Liver (tissue), 9 donors: Measurements from ENCODE around the gene FAM219A. TPM values are rescaled to one million over a fixed set of nuclear protein-coding genes. Genes with fewer than 3 reads are reported as not detected.
A peak's percentile ranks its signal among the peaks of the same experiment; 100 is the strongest.

Source experiments
- DNase-seq: peaks from one replicate; pipeline ENCODE4 v3.0.0-alpha.2; 2017; ENCODE audit warnings: low spot score
- H3K27ac ChIP-seq, 2 donors: one replicate each; pipeline ENCODE4 v1.7.0; 2013; ENCODE audit warnings: inconsistent platforms in 2 of 2, low read length in 2 of 2, control low read depth in 1 of 2, low read depth in 1 of 2, mild to moderate bottlenecking in 1 of 2
- H3K27me3 ChIP-seq, 4 donors: one replicate each; pipeline versions ENCODE4 v1.6.1 to v1.7.0; 2013; ENCODE audit warnings: low read length in 3 of 4, inconsistent platforms in 1 of 4, mild to moderate bottlenecking in 1 of 4, moderate library complexity in 1 of 4; ENCODE audit not compliant: control insufficient read depth in 4 of 4, insufficient read depth in 4 of 4
- H3K36me3 ChIP-seq, 4 donors: one replicate each; pipeline versions ENCODE4 v1.6.1 to v1.7.0; 2013; ENCODE audit warnings: low read length in 3 of 4, mild to moderate bottlenecking in 3 of 4, low read depth in 1 of 4, moderate library complexity in 1 of 4; ENCODE audit not compliant: control insufficient read depth in 4 of 4, insufficient read depth in 3 of 4
- H3K4me1 ChIP-seq, 4 donors: one replicate each; pipeline versions ENCODE4 v1.6.1 to v1.7.0; 2013; ENCODE audit warnings: low read length in 3 of 4, mild to moderate bottlenecking in 3 of 4, moderate library complexity in 1 of 4; ENCODE audit not compliant: control insufficient read depth in 4 of 4, insufficient read depth in 4 of 4
- H3K4me3 ChIP-seq, 3 donors: one replicate each; pipeline versions ENCODE4 v1.6.1 to v1.7.0; 2013; ENCODE audit warnings: low read length in 3 of 3, control low read depth in 1 of 3, low read depth in 1 of 3, mild to moderate bottlenecking in 1 of 3
- H3K9ac ChIP-seq, 2 donors: one replicate each; pipeline ENCODE4 v1.7.0; 2013; ENCODE audit warnings: low read length in 2 of 2, mild to moderate bottlenecking in 2 of 2, moderate library complexity in 2 of 2, control low read depth in 1 of 2, low read depth in 1 of 2
- H3K9me3 ChIP-seq, 4 donors: one replicate each; pipeline versions ENCODE4 v1.6.1 to v1.7.0; 2013; ENCODE audit warnings: low read length in 3 of 4; ENCODE audit not compliant: control insufficient read depth in 4 of 4
- ATF3 ChIP-seq: IDR thresholded peaks from 2 replicates; pipeline ENCODE4 v1.6.1; 2016; ENCODE audit warnings: antibody characterized with exemption
- CTCF ChIP-seq: fragments of 150-350 bp; IDR thresholded peaks from 2 replicates; pipeline ENCODE4 v1.5.1; 2017; ENCODE audit warnings: improper control_type of control experiment, low read depth, low read length; ENCODE audit not compliant: missing input control
- EGR1 ChIP-seq, 2 donors: IDR thresholded peaks; 2 replicates each; pipeline ENCODE4 v1.6.1; 2016 to 2018; ENCODE audit warnings: antibody characterized with exemption in 2 of 2, low read depth in 2 of 2
- FOXA1 ChIP-seq: IDR thresholded peaks from 2 replicates; pipeline ENCODE4 v1.6.1; 2016; ENCODE audit warnings: antibody characterized with exemption
- HNF4A ChIP-seq, 2 donors: conservative IDR thresholded peaks; 2 replicates each; pipeline ENCODE4 v1.6.1; 2016; ENCODE audit warnings: antibody characterized with exemption in 2 of 2, mild to moderate bottlenecking in 2 of 2
- JUND ChIP-seq, 2 donors: IDR thresholded peaks; 2 replicates each; pipeline ENCODE4 v1.6.1; 2016; ENCODE audit warnings: antibody characterized with exemption in 2 of 2
- RXRA ChIP-seq, 2 donors: IDR thresholded peaks; 2 replicates each; pipeline ENCODE4 v1.6.1; 2017 to 2018; ENCODE audit warnings: antibody characterized with exemption in 2 of 2, mild to moderate bottlenecking in 1 of 2
- SP1 ChIP-seq: IDR thresholded peaks from 2 replicates; pipeline ENCODE4 v1.6.1; 2018; ENCODE audit warnings: antibody characterized with exemption, mild to moderate bottlenecking
- TAF1 ChIP-seq: conservative IDR thresholded peaks from 2 replicates; pipeline ENCODE4 v1.6.1; 2016; ENCODE audit warnings: antibody characterized with exemption, mild to moderate bottlenecking
- WGBS: extraction: QIAGEN DNeasy Blood & Tissue Kit; methylation state at CpG from one replicate; pipeline ENCODE4 v1.1.7; 2013; 5-methylcytosine and 5-hydroxymethylcytosine counted together
- polyA plus RNA-seq, 2 donors: library from polyadenylated mRNA; stranded (reverse) in 1 of 2; unstranded in 1 of 2; fragments of 200-250 nt in 1 of 2; fragments of >200 nt in 1 of 2; fragmentation: Nextera tagmentation in 1 of 2; extraction: Ambion mirVana in 1 of 2; gene quantifications; one replicate each; pipeline versions ENCODE4 v1.2.1 to v1.2.3, GENCODE V29; 2013 to 2015
- total RNA-seq, 2 donors: library from RNA; depleted of rRNA; stranded (reverse); fragments of >200 nt; gene quantifications; one replicate each; pipeline ENCODE4 v1.2.3, GENCODE V29; 2014
- TF ChIP-seq, protein P1 (sequence below): IDR thresholded peaks from 2 replicates; pipeline ENCODE4 v1.6.1; 2016; ENCODE audit warnings: antibody characterized with exemption, mild to moderate bottlenecking
- TF ChIP-seq, protein P2 (sequence below): IDR thresholded peaks from 2 replicates; pipeline ENCODE4 v1.6.1; 2016; ENCODE audit warnings: antibody characterized with exemption
- donor health status: healthy.
- donor health status: healthy.
- donor health status: healthy.
- donor health status: healthy.
- donor health status: healthy.

Gene FAM219A
- total and polyA plus RNA-seq, 4 donors, result 1.6 to 3.6 (median 2.4) TPM

GRCh38 chr9:34417734-34418133 lies 40.6 kb downstream of the FAM219A start (continued):
- no peak for TF ChIP-seq SP1
- TF ChIP-seq TAF1, result no peak

- Histone ChIP-seq H3K9ac (no peak overlapping the region), H3K9me3 (no peaks in the 10 kb centered on the region), H3K27me3 (no peaks in the 10 kb centered on the region), H3K4me1 (no peaks in the 10 kb centered on the region), H3K27ac (no peak overlapping the region), H3K4me3 (no peak overlapping the region), H3K36me3 (no peaks in the 10 kb centered on the region)
- DNase-seq, result peak; percentile 61
- TF ChIP-seq, protein P1, sequence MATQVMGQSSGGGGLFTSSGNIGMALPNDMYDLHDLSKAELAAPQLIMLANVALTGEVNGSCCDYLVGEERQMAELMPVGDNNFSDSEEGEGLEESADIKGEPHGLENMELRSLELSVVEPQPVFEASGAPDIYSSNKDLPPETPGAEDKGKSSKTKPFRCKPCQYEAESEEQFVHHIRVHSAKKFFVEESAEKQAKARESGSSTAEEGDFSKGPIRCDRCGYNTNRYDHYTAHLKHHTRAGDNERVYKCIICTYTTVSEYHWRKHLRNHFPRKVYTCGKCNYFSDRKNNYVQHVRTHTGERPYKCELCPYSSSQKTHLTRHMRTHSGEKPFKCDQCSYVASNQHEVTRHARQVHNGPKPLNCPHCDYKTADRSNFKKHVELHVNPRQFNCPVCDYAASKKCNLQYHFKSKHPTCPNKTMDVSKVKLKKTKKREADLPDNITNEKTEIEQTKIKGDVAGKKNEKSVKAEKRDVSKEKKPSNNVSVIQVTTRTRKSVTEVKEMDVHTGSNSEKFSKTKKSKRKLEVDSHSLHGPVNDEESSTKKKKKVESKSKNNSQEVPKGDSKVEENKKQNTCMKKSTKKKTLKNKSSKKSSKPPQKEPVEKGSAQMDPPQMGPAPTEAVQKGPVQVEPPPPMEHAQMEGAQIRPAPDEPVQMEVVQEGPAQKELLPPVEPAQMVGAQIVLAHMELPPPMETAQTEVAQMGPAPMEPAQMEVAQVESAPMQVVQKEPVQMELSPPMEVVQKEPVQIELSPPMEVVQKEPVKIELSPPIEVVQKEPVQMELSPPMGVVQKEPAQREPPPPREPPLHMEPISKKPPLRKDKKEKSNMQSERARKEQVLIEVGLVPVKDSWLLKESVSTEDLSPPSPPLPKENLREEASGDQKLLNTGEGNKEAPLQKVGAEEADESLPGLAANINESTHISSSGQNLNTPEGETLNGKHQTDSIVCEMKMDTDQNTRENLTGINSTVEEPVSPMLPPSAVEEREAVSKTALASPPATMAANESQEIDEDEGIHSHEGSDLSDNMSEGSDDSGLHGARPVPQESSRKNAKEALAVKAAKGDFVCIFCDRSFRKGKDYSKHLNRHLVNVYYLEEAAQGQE, result peak; percentile 99
- TF ChIP-seq JUND (IDR thresholded peaks at IDR 0.05) (no peak), CTCF (no peak), HNF4A (conservative IDR thresholded peaks at IDR 0.05) (no peak), ATF3 (no peak), RXRA (IDR thresholded peaks at IDR 0.05) (no peak), TAF1 (no peak)
- TF ChIP-seq, protein P2, sequence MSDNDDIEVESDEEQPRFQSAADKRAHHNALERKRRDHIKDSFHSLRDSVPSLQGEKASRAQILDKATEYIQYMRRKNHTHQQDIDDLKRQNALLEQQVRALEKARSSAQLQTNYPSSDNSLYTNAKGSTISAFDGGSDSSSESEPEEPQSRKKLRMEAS, result no peak
- WGBS, result 31% methylated on average over 6 of the region's 6 CpGs
Measured at GRCh38 chr9:34413231-34413852, 45.0 kb downstream of the FAM219A start.

- no peak for DNase-seq
- no peaks in the 10 kb centered on the region for H3K4me1 ChIP-seq
- no peaks in the 10 kb centered on the region for H3K36me3 ChIP-seq
- H3K4me3 ChIP-seq, result no peak overlapping the region
- H3K27me3 ChIP-seq, result no peaks in the 10 kb centered on the region
- no peak for TF ChIP-seq EGR1 (IDR thresholded peaks at IDR 0.05; ENCODE audit: low read depth in 2 of 2)
- TF ChIP-seq FOXA1, result no peak
- no peaks in the 10 kb centered on the region for H3K9me3 ChIP-seq
- 89% methylated on average over 1 of the region's 1 CpG for WGBS
- H3K27ac ChIP-seq, result no peak overlapping the region
- H3K9ac ChIP-seq, result no peak overlapping the region
Measured at GRCh38 chr9:34412336-34412735, 46.0 kb downstream of the FAM219A start.
